Testis (tissue), 3 donors: Measurements from ENCODE around the gene NPHP4. TPM values are rescaled to one million over a fixed set of nuclear protein-coding genes. Genes with fewer than 3 reads are reported as not detected.

ENCODE experiments used
- DNase-seq: peaks from one replicate; pipeline ENCODE4 v3.0.0-alpha.2; 2019
- H3K27ac ChIP-seq, 2 donors: fragments of 200-600 bp; sonication (generic); one replicate each; pipeline ENCODE4 v1.5.1; 2019
- H3K27me3 ChIP-seq: fragments of 200-600 bp; sonication (generic); one replicate; pipeline ENCODE4 v1.5.1; 2019
- H3K36me3 ChIP-seq: fragments of 200-600 bp; sonication (generic); one replicate; pipeline ENCODE4 v1.5.1; 2017; ENCODE audit warnings: low read depth; ENCODE audit errors: missing control alignments
- H3K4me1 ChIP-seq: fragments of 200-600 bp; sonication (generic); one replicate; pipeline ENCODE4 v1.5.1; 2019
- H3K4me3 ChIP-seq, 2 donors: fragments of 200-600 bp; sonication (generic); one replicate each; pipeline ENCODE4 v1.5.1; 2017 to 2019
- H3K9me3 ChIP-seq: fragments of 200-600 bp; sonication (generic); one replicate; pipeline ENCODE4 v1.5.1; 2017
- POLR2A ChIP-seq: fragments of 450-650 bp; IDR thresholded peaks from one replicate; pipeline ENCODE4 v1.6.1; 2017; ENCODE audit warnings: antibody characterized with exemption, mild to moderate bottlenecking, moderate library complexity
- WGBS, 2 donors: methylation state at CpG; one replicate each; pipeline ENCODE4 v1.1.5; 2018; 5-methylcytosine and 5-hydroxymethylcytosine counted together
- intact Hi-C: fragments of 100-400 bp; cut with DNase I; formaldehyde crosslinking; loops from one replicate; pipeline ENCODE4 v1.15.1; 2023; ENCODE audit warnings: low total_unique reads
- polyA plus RNA-seq: library from polyadenylated mRNA; stranded (reverse); fragments of 350-450 nt; fragmentation: Illumina TruSeq; extraction: RNeasy Lipid Tissue Mini Kit (QIAGEN cat#74804); gene quantifications from one replicate; pipeline ENCODE4 v1.2.3, GENCODE V29; 2014; ENCODE audit warnings: low read depth, low replicate concordance; ENCODE audit not compliant: insufficient read depth
- total RNA-seq, 2 donors: library from RNA; depleted of rRNA; stranded (reverse); fragments of >200 nt; gene quantifications; one replicate each; pipeline ENCODE4 v1.2.3, GENCODE V29; 2016
- TF ChIP-seq, protein P1 (sequence below), 3 experiments: fragments of 450-650 bp in 2 of 3; fragments of 200-600 bp in 1 of 3; sonication (generic) in 1 of 3; IDR thresholded peaks; one replicate each; pipeline ENCODE4 v1.5.1; 2016 to 2019; ENCODE audit warnings: antibody characterized with exemption in 3 of 3, mild to moderate bottlenecking in 2 of 3, moderate library complexity in 1 of 3

Gene NPHP4
- total and polyA plus RNA-seq, 3 donors from 2014 or later: 26.3 to 65.9 (median 49.4) TPM

DNA sequence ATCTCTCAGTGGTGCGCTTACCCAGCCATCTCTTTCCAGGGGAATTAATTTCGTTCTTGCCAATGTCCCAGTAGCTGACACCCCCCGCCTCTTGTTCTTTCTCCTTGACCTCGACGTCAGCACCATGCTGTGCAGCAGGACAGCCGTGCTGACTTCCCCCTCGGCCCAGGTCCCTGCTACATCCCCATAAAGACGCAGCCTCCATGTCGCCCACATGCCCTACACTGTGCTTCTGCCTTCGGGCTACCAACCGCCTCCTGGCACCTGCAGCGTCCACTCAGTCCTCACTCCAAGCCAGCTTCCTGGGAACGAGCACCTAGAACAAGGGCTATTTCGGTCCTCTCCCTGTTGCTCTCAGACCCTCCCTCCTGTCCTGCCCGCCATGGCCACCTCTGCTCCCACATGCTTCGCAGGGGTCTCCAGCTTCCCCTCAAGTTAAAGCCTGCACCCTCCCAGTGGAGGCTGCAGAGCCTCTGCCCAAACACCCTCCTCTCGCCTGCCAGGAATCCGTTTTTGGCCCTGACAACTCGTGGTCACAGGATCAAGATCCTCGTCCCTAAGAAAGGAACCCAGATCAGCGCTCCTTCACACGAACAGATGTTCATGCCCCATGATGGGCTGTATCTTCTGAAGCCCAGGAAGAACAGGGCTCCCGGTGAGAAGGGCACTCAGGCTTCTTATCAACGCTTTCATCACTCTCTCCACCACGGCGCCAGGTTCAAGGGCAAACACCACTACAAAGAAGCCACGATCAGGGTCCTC is 109.7 kb downstream of the NPHP4 start:
- Histone ChIP-seq H3K27ac (no peak overlapping the region), H3K4me3 (no peak overlapping the region), H3K4me1 (no peaks in the 10 kb centered on the region), H3K9me3 (no peaks in the 10 kb centered on the region), H3K27me3 (no peaks in the 10 kb centered on the region), H3K36me3 (no peaks in the 10 kb centered on the region)
- intact Hi-C loops: no loop called here
- no peak for DNase-seq
- no peak for TF ChIP-seq POLR2A
- TF ChIP-seq, protein P1, sequence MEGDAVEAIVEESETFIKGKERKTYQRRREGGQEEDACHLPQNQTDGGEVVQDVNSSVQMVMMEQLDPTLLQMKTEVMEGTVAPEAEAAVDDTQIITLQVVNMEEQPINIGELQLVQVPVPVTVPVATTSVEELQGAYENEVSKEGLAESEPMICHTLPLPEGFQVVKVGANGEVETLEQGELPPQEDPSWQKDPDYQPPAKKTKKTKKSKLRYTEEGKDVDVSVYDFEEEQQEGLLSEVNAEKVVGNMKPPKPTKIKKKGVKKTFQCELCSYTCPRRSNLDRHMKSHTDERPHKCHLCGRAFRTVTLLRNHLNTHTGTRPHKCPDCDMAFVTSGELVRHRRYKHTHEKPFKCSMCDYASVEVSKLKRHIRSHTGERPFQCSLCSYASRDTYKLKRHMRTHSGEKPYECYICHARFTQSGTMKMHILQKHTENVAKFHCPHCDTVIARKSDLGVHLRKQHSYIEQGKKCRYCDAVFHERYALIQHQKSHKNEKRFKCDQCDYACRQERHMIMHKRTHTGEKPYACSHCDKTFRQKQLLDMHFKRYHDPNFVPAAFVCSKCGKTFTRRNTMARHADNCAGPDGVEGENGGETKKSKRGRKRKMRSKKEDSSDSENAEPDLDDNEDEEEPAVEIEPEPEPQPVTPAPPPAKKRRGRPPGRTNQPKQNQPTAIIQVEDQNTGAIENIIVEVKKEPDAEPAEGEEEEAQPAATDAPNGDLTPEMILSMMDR (IDR thresholded peaks at IDR 0.05): no peak
- WGBS, 2 donors: 91 to 94% methylated on average over 23 to 27 of the region's 27 CpGs

DNA sequence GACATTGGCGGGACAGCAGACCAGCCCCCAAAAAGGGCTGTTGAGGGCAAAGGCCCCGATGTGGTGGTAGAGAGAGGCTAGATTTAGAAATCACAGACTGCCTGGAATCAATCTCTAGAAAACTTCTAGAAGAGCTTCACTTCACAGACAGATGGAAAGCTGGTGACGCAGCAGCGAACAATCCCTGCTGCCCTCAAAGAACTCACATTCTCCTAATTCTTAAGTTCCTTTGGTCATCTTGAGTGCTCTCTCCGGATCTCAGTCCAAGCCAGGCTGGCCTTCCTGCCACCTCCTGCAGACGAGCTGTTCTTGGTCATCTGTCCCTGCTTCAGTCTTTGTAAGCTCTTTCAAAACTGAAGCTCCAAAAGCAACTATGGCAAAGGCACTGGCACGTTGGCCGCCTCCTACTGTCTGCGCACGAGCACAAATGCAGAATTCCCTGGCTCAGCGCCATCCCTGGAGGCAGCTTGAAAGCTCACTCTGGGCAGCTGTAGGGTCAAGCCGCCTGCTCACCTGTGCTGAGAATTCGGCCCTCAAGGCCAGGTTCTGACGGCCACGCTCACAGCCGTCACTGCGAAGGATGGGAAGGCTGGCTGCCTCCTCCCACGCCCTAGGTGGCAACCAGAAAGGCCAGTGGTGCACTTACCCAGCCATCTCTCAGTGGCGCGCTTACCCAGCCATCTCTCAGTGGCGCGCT is 110.6 kb downstream of the NPHP4 start:
- Histone ChIP-seq H3K36me3 (no peaks in the 10 kb centered on the region), H3K27me3 (no peaks in the 10 kb centered on the region)
- intact Hi-C loops: no loop called here

DNA sequence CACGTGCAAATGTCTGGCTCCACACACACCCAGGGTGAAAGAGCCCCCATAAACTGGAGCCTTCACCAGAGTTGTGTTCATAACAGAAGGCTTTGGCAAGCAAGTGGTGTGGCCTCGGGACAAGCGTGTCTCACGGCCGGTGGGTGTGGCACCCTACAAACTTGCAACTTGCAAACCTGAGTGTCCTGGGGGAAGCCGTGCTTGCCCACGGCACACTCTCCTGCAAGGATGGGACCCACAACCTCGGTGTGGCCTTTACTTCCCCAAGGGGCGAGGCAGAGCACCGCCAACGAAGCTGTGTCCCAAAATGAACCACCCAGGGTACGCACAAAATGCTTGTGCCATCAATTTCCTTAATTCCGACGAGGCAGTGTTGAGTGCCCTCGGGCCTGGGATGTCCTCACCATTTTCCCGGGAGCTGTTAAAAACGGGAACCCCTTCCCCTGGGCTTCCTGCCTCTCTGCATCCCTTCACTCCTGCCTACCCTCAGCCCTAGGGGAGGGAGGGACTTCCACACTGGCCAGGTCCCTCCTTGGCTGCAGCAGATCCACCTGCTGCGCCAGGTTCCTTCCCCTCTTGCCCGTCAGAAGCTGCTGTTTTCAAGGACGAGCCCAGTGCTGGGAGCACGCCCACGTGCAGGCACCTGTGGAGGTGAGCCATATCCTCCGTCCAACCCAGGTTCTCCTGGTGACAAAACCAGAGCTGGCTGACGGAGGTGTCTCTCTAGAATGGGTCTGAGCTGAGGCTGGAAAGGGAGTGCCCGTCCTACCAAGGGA is 111.4 kb downstream of the NPHP4 start:
- no peak overlapping the region for H3K4me3 ChIP-seq
- 95 to 96% methylated on average over 19 to 25 of the region's 25 CpGs for WGBS, 2 donors
- H3K4me1 ChIP-seq: no peaks in the 10 kb centered on the region
- H3K27ac ChIP-seq: no peak overlapping the region
- no peaks in the 10 kb centered on the region for H3K36me3 ChIP-seq
- TF ChIP-seq, protein P1 (IDR thresholded peaks at IDR 0.05): no peak
- no peak for TF ChIP-seq POLR2A
- no peak for DNase-seq
- H3K27me3 ChIP-seq: no peaks in the 10 kb centered on the region
- intact Hi-C loops: no loop called here
- H3K9me3 ChIP-seq: no peaks in the 10 kb centered on the region

More for the DNA sequence above, 110.6 kb downstream of the NPHP4 start:
- no peaks in the 10 kb centered on the region for H3K9me3 ChIP-seq
- DNase-seq: no peak
- no peak overlapping the region for H3K27ac ChIP-seq
- H3K4me3 ChIP-seq: no peak overlapping the region
- TF ChIP-seq, protein P1 (IDR thresholded peaks at IDR 0.05): no peak
- TF ChIP-seq POLR2A: no peak
- no peaks in the 10 kb centered on the region for H3K4me1 ChIP-seq
- 93 to 99% methylated on average over 15 to 22 of the region's 22 CpGs for WGBS, 2 donors

DNA sequence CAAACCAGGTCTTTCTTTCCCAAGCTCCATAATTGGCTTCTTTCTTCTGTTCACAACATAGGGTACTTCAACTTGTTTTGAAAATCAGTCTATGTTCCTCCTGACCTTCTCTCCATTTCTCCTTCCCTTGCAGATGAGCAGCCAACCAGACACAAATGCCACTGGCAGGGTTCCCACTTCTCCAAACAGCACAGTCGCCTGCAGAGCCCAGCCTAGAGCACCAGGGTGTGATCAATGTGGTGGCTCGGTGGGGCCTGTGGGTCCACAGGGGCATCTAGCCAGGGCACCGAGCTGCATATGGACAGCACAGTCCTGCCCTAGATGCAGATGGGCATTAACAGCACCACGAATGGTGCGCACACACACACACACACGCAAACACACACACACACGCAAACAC is 112.8 kb downstream of the NPHP4 start:
- Histone ChIP-seq H3K4me1 (no peaks in the 10 kb centered on the region), H3K4me3 (no peak overlapping the region), H3K27me3 (no peaks in the 10 kb centered on the region), H3K36me3 (no peaks in the 10 kb centered on the region), H3K9me3 (no peaks in the 10 kb centered on the region), H3K27ac (no peak overlapping the region)
- intact Hi-C loops: no loop called here
- WGBS, 2 donors: 50 to 81% methylated on average over 2 to 7 of the region's 7 CpGs
- no peak for DNase-seq
- TF ChIP-seq, protein P1 (IDR thresholded peaks at IDR 0.05): no peak
- TF ChIP-seq POLR2A: no peak
